ENCODE data around the gene MAP1LC3B2. TPM values are rescaled to one million over a fixed set of nuclear protein-coding genes. Genes with fewer than 3 reads are reported as not detected.

MAP1LC3B2 gene
- total and polyA plus RNA-seq, 8 donors: 1.3 to 16.9 (median 2.3) TPM; not detected in 2

DNA sequence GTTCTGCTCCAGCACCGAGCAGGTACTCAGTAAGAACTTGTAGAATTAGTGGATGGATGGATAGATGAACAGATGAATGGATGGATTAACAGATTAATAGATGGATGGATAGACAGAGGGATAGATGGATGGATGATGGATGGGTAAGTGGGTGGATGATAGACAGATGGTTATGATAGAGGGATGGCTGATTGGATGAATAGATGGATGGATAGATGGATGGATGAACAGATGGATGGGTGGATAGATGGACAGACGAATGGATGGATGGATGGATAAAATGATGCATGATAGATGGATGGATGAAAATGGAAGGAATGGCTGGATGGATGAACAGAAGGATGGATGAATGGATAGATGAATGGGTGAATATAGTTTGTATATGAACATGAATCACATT lies 8.0 kb upstream of the MAP1LC3B2 start:
- no peak for DNase-seq
- no peak for TF ChIP-seq CTCF (IDR thresholded peaks at IDR 0.05)
- no peak for TF ChIP-seq POLR2AphosphoS5 (IDR thresholded peaks at IDR 0.05)
- no peak for TF ChIP-seq EP300 (IDR thresholded peaks at IDR 0.05)
- no peak for TF ChIP-seq POLR2A (IDR thresholded peaks at IDR 0.05)
- Histone ChIP-seq H3K27ac (no peak overlapping the region), H3K27me3 (no peaks in the 10 kb centered on the region), H3K4me3 (no peak overlapping the region), H3K4me1 (peaks cover 0 to 17% (median 4%) of the 10 kb centered on the region in 4 donors), H3K36me3 (no peaks in the 10 kb centered on the region), H3K9me3 (no peaks in the 10 kb centered on the region)
- 63 to 91% (median 89%) methylated on average over 2 of the region's 2 CpGs for WGBS, 5 donors
- intact Hi-C loops (cut with DNase I; ENCODE audit: low total_unique reads): no loop called here

GRCh38 chr12:116551619-116551951 lies 7.6 kb upstream of the MAP1LC3B2 start:
- TF ChIP-seq EP300 (IDR thresholded peaks at IDR 0.05): no peak
- no peak for TF ChIP-seq POLR2A (IDR thresholded peaks at IDR 0.05)
- no peak for TF ChIP-seq CTCF (IDR thresholded peaks at IDR 0.05)
- no peak for TF ChIP-seq POLR2AphosphoS5 (IDR thresholded peaks at IDR 0.05)
- Histone ChIP-seq H3K9me3 (no peaks in the 10 kb centered on the region), H3K27me3 (no peaks in the 10 kb centered on the region), H3K36me3 (no peaks in the 10 kb centered on the region), H3K4me1 (peaks cover 0 to 17% (median 4%) of the 10 kb centered on the region in 4 donors), H3K4me3 (no peak overlapping the region), H3K27ac (no peak overlapping the region)
- DNase-seq: no peak
- 86 to 93% (median 92%) methylated on average over 2 of the region's 2 CpGs for WGBS, 5 donors
- intact Hi-C loops (cut with DNase I; ENCODE audit: low total_unique reads): no loop called here

- intact Hi-C loops (cut with DNase I; ENCODE audit: low total_unique reads): no loop called here
- no peaks in the 10 kb centered on the region for H3K9me3 ChIP-seq
- H3K4me1 ChIP-seq: peaks cover 0 to 15% (median 4%) of the 10 kb centered on the region in 4 donors
- H3K4me3 ChIP-seq: no peak overlapping the region
- no peak for DNase-seq
- no peak overlapping the region for H3K27ac ChIP-seq
- TF ChIP-seq CTCF (IDR thresholded peaks at IDR 0.05) (no peak), EP300 (IDR thresholded peaks at IDR 0.05) (no peak), POLR2AphosphoS5 (IDR thresholded peaks at IDR 0.05) (no peak), POLR2A (IDR thresholded peaks at IDR 0.05) (no peak)
- no peaks in the 10 kb centered on the region for H3K36me3 ChIP-seq
- WGBS, 5 donors: 90 to 92% (median 91%) methylated on average over 16 of the region's 16 CpGs
- no peaks in the 10 kb centered on the region for H3K27me3 ChIP-seq
Observed at GRCh38 chr12:116551952-116552772, 7.0 kb upstream of the MAP1LC3B2 start.

DNA sequence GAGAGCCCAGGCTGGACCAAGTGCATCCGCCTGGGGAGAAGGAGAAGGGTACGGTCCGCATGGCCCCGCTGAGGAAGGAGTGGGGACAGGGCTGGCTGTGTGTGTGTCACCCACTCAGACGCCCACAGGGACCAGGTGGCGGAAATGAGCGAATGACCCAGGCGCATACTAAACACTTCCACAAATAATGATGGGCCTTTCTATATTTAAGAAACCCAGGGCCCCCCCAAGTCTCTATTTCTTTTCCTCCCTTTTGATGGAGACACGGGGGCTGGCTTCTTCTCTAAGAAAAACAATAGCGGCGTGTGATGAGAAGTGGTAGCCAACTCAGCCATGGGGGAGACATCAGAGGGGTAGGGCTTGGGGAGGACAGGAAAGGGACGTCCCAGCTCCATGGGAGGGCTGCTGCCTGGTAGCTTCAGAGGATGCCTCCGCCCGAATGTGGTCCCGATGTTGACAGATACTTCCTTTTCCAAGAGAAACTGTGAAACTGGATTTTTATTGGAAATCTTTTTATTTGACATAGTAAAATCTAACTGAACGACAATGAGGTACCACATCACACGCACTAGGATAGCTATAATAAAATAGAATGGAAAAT lies 6.3 kb upstream of the MAP1LC3B2 start:
- 88 to 95% (median 90%) methylated on average over 16 to 17 of the region's 17 CpGs for WGBS, 5 donors
- Histone ChIP-seq H3K9me3 (no peaks in the 10 kb centered on the region), H3K27ac (no peak overlapping the region), H3K4me1 (peaks cover 0 to 8% (median 3%) of the 10 kb centered on the region in 4 donors), H3K27me3 (no peaks in the 10 kb centered on the region), H3K36me3 (no peaks in the 10 kb centered on the region), H3K4me3 (no peak overlapping the region)
- no peak for TF ChIP-seq POLR2AphosphoS5 (IDR thresholded peaks at IDR 0.05)
- no peak for DNase-seq
- intact Hi-C loops (cut with DNase I; ENCODE audit: low total_unique reads): no loop called here

Data from stomach (tissue), 9 donors.